Endothelial cell of umbilical vein (primary cell): ENCODE measurements around the gene RNF130. TPM values are rescaled to one million over a fixed set of nuclear protein-coding genes. Genes with fewer than 3 reads are reported as not detected.
"Not testable (repeated sequence)": the region's sequence is repeated elsewhere in the genome, so short reads cannot be mapped to it uniquely, and the experiment has no call there.

Experiments
- BruUV-seq: library from RNA; stranded (reverse); fragments of 400-500 nt; replicated peaks from 2 replicates; lab custom pipeline; 2021; lab: Mats Ljungman, UMichigan
- CTCF ChIA-PET: fragments of 300-600, 350-600 bp; sonication (Branson Sonifier 250); formaldehyde crosslinking; loops from one replicate; lab custom pipeline; 2021; ENCODE audit warnings: antibody characterized with exemption, inconsistent platforms; lab: Charles Lee
- POLR2A ChIA-PET: fragments of 300-600, 350-600 bp; sonication (Branson Sonifier 250); formaldehyde crosslinking; loops from one replicate; lab custom pipeline; 2021; ENCODE audit warnings: antibody characterized with exemption, inconsistent platforms; lab: Charles Lee
- DNase-seq: peaks from one replicate; pipeline ENCODE4 v3.0.0-alpha.2; 2011; ENCODE audit warnings: low read depth, low spot score
- FAIRE-seq: peaks from 2 replicates; lab custom pipeline; 2011; peaks lifted over from hg19 to GRCh38; lab: Jason Lieb, UNC
- H2AFZ ChIP-seq: 2 replicates; pipeline ENCODE4 v1.6.0; 2012; ENCODE audit warnings: low read depth, low read length, control low read depth, inconsistent platforms
- H3K27ac ChIP-seq: 2 replicates; pipeline ENCODE4 v1.5.1; 2011; ENCODE audit warnings: low read depth, mild to moderate bottlenecking, control low read depth, low read length, moderate library complexity; ENCODE audit not compliant: insufficient read depth
- H3K27me3 ChIP-seq, 2 experiments: 2 replicates each; pipeline versions ENCODE4 v1.6.0 to v1.6.1; 2011; ENCODE audit warnings: low read length in 2 of 2, mixed read lengths in 1 of 2; ENCODE audit not compliant: control insufficient read depth in 2 of 2, insufficient read depth in 2 of 2
- H3K36me3 ChIP-seq, 2 experiments: 2 replicates in 1 of 2; 3 replicates in 1 of 2; pipeline ENCODE4 v1.5.1; 2011; ENCODE audit warnings: low read length in 2 of 2, mild to moderate bottlenecking in 1 of 2, moderate library complexity in 1 of 2; ENCODE audit not compliant: control insufficient read depth in 2 of 2, insufficient read depth in 2 of 2; ENCODE audit errors: extremely low read depth in 1 of 2
- H3K4me1 ChIP-seq: 3 replicates; pipeline ENCODE4 v1.5.1; 2011; ENCODE audit warnings: mild to moderate bottlenecking, low read length; ENCODE audit not compliant: control insufficient read depth, insufficient read depth; ENCODE audit errors: extremely low read depth
- H3K4me2 ChIP-seq: 2 replicates; pipeline ENCODE4 v1.6.1; 2011; ENCODE audit warnings: low read length, control low read depth, mixed read lengths; ENCODE audit not compliant: insufficient read depth
- H3K4me3 ChIP-seq, 3 experiments: fragments of 200-600 bp in 1 of 3; sonication (generic), shearing (Covaris generic) in 1 of 3; replicated peaks in 1 of 3; 2 replicates each; pipeline ENCODE4 v1.5.1; 2011 to 2016; ENCODE audit warnings: control low read depth in 3 of 3, low read length in 3 of 3, mild to moderate bottlenecking in 2 of 3, inconsistent platforms in 1 of 3, low read depth in 1 of 3, moderate library complexity in 1 of 3; ENCODE audit not compliant: insufficient read depth in 1 of 3
- H3K79me2 ChIP-seq: 2 replicates; pipeline ENCODE4 v1.6.0; 2012; ENCODE audit warnings: low read length, inconsistent platforms; ENCODE audit not compliant: control insufficient read depth, insufficient read depth
- H3K9ac ChIP-seq: replicated peaks from 2 replicates; pipeline ENCODE3; 2011; ENCODE audit warnings: low read length, control low read depth; ENCODE audit not compliant: insufficient read depth; ENCODE audit errors: extremely low read depth
- H3K9me1 ChIP-seq: replicated peaks from 3 replicates; pipeline ENCODE4 v1.6.0; 2011; ENCODE audit warnings: mild to moderate bottlenecking, low read length; ENCODE audit not compliant: control insufficient read depth, insufficient read depth; ENCODE audit errors: extremely low read depth
- H3K9me3 ChIP-seq: replicated peaks from 2 replicates; pipeline ENCODE4 v1.5.1; 2012; ENCODE audit warnings: low read length, inconsistent platforms; ENCODE audit not compliant: control insufficient read depth, insufficient read depth
- H4K20me1 ChIP-seq: replicated peaks from 2 replicates; pipeline ENCODE3; 2011; ENCODE audit warnings: mild to moderate bottlenecking, low read length; ENCODE audit not compliant: control insufficient read depth, insufficient read depth; ENCODE audit errors: extremely low read depth
- CTCF ChIP-seq, 2 donors: IDR thresholded peaks; 1 replicate in 1 of 2; 2 replicates in 1 of 2; pipeline ENCODE4 v1.5.1; 2011; ENCODE audit warnings: low read length in 2 of 2, mild to moderate bottlenecking in 2 of 2, moderate library complexity in 2 of 2, control low read depth in 1 of 2, inconsistent platforms in 1 of 2, low read depth in 1 of 2; ENCODE audit not compliant: insufficient read depth in 1 of 2; ENCODE audit errors: extremely low read depth in 1 of 2
- EZH2 ChIP-seq: IDR thresholded peaks from 2 replicates; pipeline ENCODE4 v1.6.1; 2012; ENCODE audit warnings: borderline replicate concordance, low read depth, mild to moderate bottlenecking, moderate library complexity, low read length, inconsistent platforms; ENCODE audit not compliant: severe bottlenecking
- FOS ChIP-seq: IDR thresholded peaks from 2 replicates; pipeline ENCODE4 v1.6.1; 2011; ENCODE audit warnings: mild to moderate bottlenecking, low read length, moderate library complexity, borderline replicate concordance; ENCODE audit not compliant: insufficient read depth
- GATA2 ChIP-seq: IDR thresholded peaks from 2 replicates; pipeline ENCODE4 v1.7.0; 2011; ENCODE audit warnings: low read depth, mild to moderate bottlenecking, moderate library complexity, mixed read lengths, low read length; ENCODE audit not compliant: insufficient read length, insufficient read depth
- JUN ChIP-seq: IDR thresholded peaks from 2 replicates; pipeline ENCODE4 v1.6.1; 2011; ENCODE audit warnings: borderline replicate concordance, low read depth; ENCODE audit not compliant: insufficient read length, insufficient read depth
- MAX ChIP-seq: IDR thresholded peaks from 2 replicates; pipeline ENCODE4 v1.6.1; 2011; ENCODE audit not compliant: insufficient read depth, insufficient read length
- MYC ChIP-seq: IDR thresholded peaks from one replicate; pipeline ENCODE4 v1.6.1; 2011; ENCODE audit warnings: mild to moderate bottlenecking, low read depth, low read length
- POLR2A ChIP-seq: IDR thresholded peaks from 2 replicates; pipeline ENCODE4 v1.6.1; 2012; ENCODE audit warnings: low read depth, mild to moderate bottlenecking, control low read depth, low read length
- POLR2AphosphoS5 ChIP-seq: IDR thresholded peaks from 2 replicates; pipeline ENCODE4 v1.6.1; 2012; ENCODE audit warnings: low read depth, mild to moderate bottlenecking, control low read depth, low read length, moderate library complexity; ENCODE audit not compliant: insufficient read depth
- dilution Hi-C: fragments of 300-500 bp; cut with MboI; formaldehyde crosslinking; loops from one replicate; pipeline ENCODE4 v1.15.0; 2019; ENCODE audit warnings: low sequenced_read_pairs; ENCODE audit not compliant: extremely low pct_ligation_motif_present
- intact Hi-C: fragments of 100-400 bp; cut with micrococcal nuclease; formaldehyde crosslinking; loops from one replicate; pipeline ENCODE4 v1.10.0; 2022
- polyA plus RNA-seq, 4 experiments: library from polyadenylated mRNA; depleted of rRNA in 3 of 4; stranded (reverse) in 3 of 4; unstranded in 1 of 4; fragments of >200 nt; gene quantifications; 2 replicates each; pipeline versions ENCODE4 v1.2.1 to v1.2.3, GENCODE V29; 2011 to 2012; ENCODE audit warnings: missing spikeins in 1 of 4
- total RNA-seq: library from RNA; stranded (reverse); gene quantifications from 2 replicates; pipeline ENCODE4 v1.2.3, GENCODE V29; 2021

The RNF130 gene
- total and polyA plus RNA-seq, 2 donors (not counting 3 experiments of a cell fraction or from before 2014, with no cell fraction given) = 43.0 to 43.1 TPM

- H3K9me3 ChIP-seq = no peaks in the 10 kb centered on the region
- no peak overlapping the region for H3K27ac ChIP-seq
- H3K9ac ChIP-seq = no peak overlapping the region
- H3K4me1 ChIP-seq = no peaks in the 10 kb centered on the region
- no peak for TF ChIP-seq MAX
- TF ChIP-seq CTCF (IDR thresholded peaks at IDR 0.05; ENCODE audit: extremely low read depth in 1 of 2, insufficient read depth in 1 of 2, low read depth in 1 of 2, low read length in 2 of 2) = no peak
- no peak for TF ChIP-seq FOS
- TF ChIP-seq POLR2AphosphoS5 = no peak
- TF ChIP-seq GATA2 = no peak
- no peak for TF ChIP-seq MYC
- TF ChIP-seq JUN = no peak
- no peak for TF ChIP-seq POLR2A
- no peak for TF ChIP-seq EZH2
- H3K79me2 ChIP-seq = no peaks in the 10 kb centered on the region
- H3K27me3 ChIP-seq = no peaks in the 10 kb centered on the region
- intact Hi-C loops (no loop called here), dilution Hi-C loops (no loop called here)
- no peak overlapping the region for H3K4me3 ChIP-seq
- DNase-seq (no peak), FAIRE-seq (no peak)
- H3K9me1 ChIP-seq = no peaks in the 10 kb centered on the region
- no peak overlapping the region for H2AFZ ChIP-seq
- no TSS peak for BruUV-seq
- CTCF ChIA-PET = no interaction called here
- H3K36me3 ChIP-seq = peaks cover 0 to 5% of the 10 kb centered on the region in 2 experiments
- no peak overlapping the region for H3K4me2 ChIP-seq
- H4K20me1 ChIP-seq = no peaks in the 10 kb centered on the region
- POLR2A ChIA-PET = interaction anchor here (0.6 kb wide), 1 partner anchor 185 kb away, joined by 3 read pairs; no protein-coding TSS in a partner anchor
Measured at GRCh38 chr5:179959641-179960040, 111.9 kb downstream of the RNF130 start.

GRCh38 chr5:179959118-179959517 is 112.4 kb downstream of the RNF130 start:
- DNase-seq, dilution Hi-C loops, H3K27me3 ChIP-seq, H3K9ac ChIP-seq, H3K4me3 ChIP-seq, H3K4me1 ChIP-seq, intact Hi-C loops, H3K4me2 ChIP-seq, H3K9me1 ChIP-seq, H3K27ac ChIP-seq, BruUV-seq, H4K20me1 ChIP-seq, FAIRE-seq, H3K79me2 ChIP-seq, CTCF ChIA-PET, H3K9me3 ChIP-seq, H2AFZ ChIP-seq, H3K36me3 ChIP-seq: not testable (repeated sequence)
- POLR2A ChIA-PET = interaction anchor here (0.6 kb wide), 1 partner anchor 185 kb away, joined by 3 read pairs; no protein-coding TSS in a partner anchor
